ENCODE results near the gene PARN. TPM values are rescaled to one million over a fixed set of nuclear protein-coding genes. Genes with fewer than 3 reads are reported as not detected.

The PARN gene
- polyA plus RNA-seq, 3 donors = 18.4 to 24.4 (median 19.1) TPM

DNA sequence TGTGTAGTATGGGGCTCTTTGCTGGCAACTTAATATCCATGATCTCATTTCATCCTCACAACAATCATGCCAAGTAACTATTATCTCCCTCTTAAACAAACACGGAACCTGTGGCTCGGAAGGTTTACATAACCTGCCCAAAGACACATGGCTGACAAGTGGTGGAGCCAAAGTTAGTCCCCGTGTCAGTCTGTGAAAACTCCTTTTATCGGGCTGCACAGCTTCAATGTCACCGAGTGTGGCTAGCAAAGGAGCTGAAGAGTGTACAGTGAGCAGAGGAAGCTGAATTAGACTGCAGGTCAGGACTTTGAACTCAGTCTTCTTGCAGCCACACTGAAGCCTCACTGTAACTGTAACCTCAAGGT, 80.3 kb downstream of the PARN start:
- intact Hi-C loops (cut with micrococcal nuclease) = no loop called here
- no peak for DNase-seq
- no peaks in the 10 kb centered on the region for H3K9me3 ChIP-seq (replicated peaks in 1 of 2; ENCODE audit: control insufficient read depth in 1 of 2, insufficient read depth in 1 of 2, low read length in 2 of 2)
- H3K36me3 ChIP-seq (replicated peaks in 1 of 2; ENCODE audit: control insufficient read depth in 1 of 2, insufficient read depth in 2 of 2, low read length in 2 of 2) = peaks cover 36 to 87% of the 10 kb centered on the region in 2 donors
- H3K79me2 ChIP-seq (ENCODE audit: insufficient read depth, low read length) = no peaks in the 10 kb centered on the region
- no peak overlapping the region for H3K9ac ChIP-seq (ENCODE audit: insufficient read depth, low read length, poor library complexity, severe bottlenecking)
- no peaks in the 10 kb centered on the region for H3K27me3 Mint-ChIP-seq (ENCODE audit: low read depth in 3 of 3)
- H3K36me3 Mint-ChIP-seq = peaks cover 51 to 62% of the 10 kb centered on the region in 2 donors
- H3K27me3 ChIP-seq (ENCODE audit: control insufficient read depth in 2 of 2, insufficient read depth in 2 of 2, low read length in 2 of 2) = no peaks in the 10 kb centered on the region
- 100% methylated on average over 4 of the region's 5 CpGs for WGBS (ENCODE audit: insufficient coverage)
- TF ChIP-seq, protein P1, sequence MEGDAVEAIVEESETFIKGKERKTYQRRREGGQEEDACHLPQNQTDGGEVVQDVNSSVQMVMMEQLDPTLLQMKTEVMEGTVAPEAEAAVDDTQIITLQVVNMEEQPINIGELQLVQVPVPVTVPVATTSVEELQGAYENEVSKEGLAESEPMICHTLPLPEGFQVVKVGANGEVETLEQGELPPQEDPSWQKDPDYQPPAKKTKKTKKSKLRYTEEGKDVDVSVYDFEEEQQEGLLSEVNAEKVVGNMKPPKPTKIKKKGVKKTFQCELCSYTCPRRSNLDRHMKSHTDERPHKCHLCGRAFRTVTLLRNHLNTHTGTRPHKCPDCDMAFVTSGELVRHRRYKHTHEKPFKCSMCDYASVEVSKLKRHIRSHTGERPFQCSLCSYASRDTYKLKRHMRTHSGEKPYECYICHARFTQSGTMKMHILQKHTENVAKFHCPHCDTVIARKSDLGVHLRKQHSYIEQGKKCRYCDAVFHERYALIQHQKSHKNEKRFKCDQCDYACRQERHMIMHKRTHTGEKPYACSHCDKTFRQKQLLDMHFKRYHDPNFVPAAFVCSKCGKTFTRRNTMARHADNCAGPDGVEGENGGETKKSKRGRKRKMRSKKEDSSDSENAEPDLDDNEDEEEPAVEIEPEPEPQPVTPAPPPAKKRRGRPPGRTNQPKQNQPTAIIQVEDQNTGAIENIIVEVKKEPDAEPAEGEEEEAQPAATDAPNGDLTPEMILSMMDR (IDR thresholded peaks at IDR 0.05) = no peak
- no peak overlapping the region for H3K4me3 Mint-ChIP-seq
- H3K4me3 ChIP-seq (replicated peaks in 1 of 3; ENCODE audit: low read depth in 2 of 3, low read length in 3 of 3) = no peak overlapping the region
- no peaks in the 10 kb centered on the region for H4K20me1 ChIP-seq (ENCODE audit: insufficient read depth, low read length)
- no peaks in the 10 kb centered on the region for H3K4me1 ChIP-seq (ENCODE audit: control insufficient read depth in 1 of 2, insufficient read depth in 2 of 2, low read length in 2 of 2)
- no peak overlapping the region for H3K4me2 ChIP-seq (replicated peaks; ENCODE audit: extremely low read depth, low read length, poor library complexity, severe bottlenecking)
- H3K27ac Mint-ChIP-seq = no peak overlapping the region
- no peak overlapping the region for H3K27ac ChIP-seq (ENCODE audit: low read depth in 1 of 2, low read length in 2 of 2)
- H2AFZ ChIP-seq (ENCODE audit: insufficient read depth, low read depth, low read length, poor library complexity, severe bottlenecking) = no peak overlapping the region
- H3K9me3 Mint-ChIP-seq = no peaks in the 10 kb centered on the region
- H3K4me1 Mint-ChIP-seq = no peaks in the 10 kb centered on the region

DNA sequence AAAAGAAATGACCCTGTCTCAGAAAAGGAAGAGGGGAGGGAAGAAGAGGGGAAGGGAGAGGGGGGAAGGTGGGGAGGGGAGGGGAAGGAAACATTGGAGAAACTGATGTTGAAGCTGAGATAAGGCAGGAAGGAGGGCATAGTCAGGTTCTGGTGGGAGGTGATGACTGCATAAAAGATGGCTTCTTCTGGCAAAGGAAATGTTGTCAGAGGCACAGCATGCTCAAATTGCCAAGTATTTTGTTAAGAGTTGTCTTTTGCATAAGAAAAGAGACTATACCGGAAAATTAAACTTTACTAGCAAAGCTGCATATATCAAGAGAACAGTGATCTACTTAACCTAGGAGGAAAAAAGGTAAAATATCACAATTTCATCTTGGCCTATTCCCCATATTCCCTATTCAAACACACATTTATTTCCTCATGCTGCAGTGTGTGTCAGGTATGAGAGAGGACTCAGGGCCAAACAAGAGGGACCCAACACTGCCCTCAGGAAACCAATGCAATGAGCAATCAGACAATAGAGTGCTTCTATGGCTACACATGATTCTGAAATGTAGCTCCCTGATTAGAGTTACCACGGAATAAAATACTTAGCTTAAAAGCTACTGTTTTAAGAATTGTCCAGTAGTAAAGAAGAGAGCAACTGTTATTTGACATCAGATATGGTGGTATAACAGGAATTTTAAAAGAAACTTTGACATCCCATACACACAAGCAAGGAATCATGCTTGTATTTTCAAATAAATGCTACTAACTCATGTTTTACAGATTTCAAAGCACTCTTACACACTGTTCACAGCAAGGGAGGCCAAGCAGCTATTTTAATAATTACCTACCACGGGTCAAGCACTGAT, 80.9 kb downstream of the PARN start:
- Mint-ChIP-seq H3K4me1 (no peaks in the 10 kb centered on the region), H3K36me3 (peaks cover 53 to 65% of the 10 kb centered on the region in 2 donors), H3K4me3 (no peak overlapping the region), H3K27me3 (ENCODE audit: low read depth in 3 of 3) (no peaks in the 10 kb centered on the region), H3K9me3 (peaks cover 0 to 2% (median 0%) of the 10 kb centered on the region in 7 donors), H3K27ac (peak overlapping the region in 1 of 7 donors; percentile 50)
- Histone ChIP-seq H3K4me1 (ENCODE audit: control insufficient read depth in 1 of 2, insufficient read depth in 2 of 2, low read length in 2 of 2) (no peaks in the 10 kb centered on the region), H3K79me2 (ENCODE audit: insufficient read depth, low read length) (no peaks in the 10 kb centered on the region), H3K27me3 (ENCODE audit: control insufficient read depth in 2 of 2, insufficient read depth in 2 of 2, low read length in 2 of 2) (no peaks in the 10 kb centered on the region), H2AFZ (ENCODE audit: insufficient read depth, low read depth, low read length, poor library complexity, severe bottlenecking) (no peak overlapping the region), H3K4me2 (replicated peaks; ENCODE audit: extremely low read depth, low read length, poor library complexity, severe bottlenecking) (no peak overlapping the region), H3K9me3 (replicated peaks in 1 of 2; ENCODE audit: control insufficient read depth in 1 of 2, insufficient read depth in 1 of 2, low read length in 2 of 2) (no peaks in the 10 kb centered on the region), H3K9ac (ENCODE audit: insufficient read depth, low read length, poor library complexity, severe bottlenecking) (no peak overlapping the region), H3K4me3 (replicated peaks in 1 of 3; ENCODE audit: low read depth in 2 of 3, low read length in 3 of 3) (no peak overlapping the region), H4K20me1 (ENCODE audit: insufficient read depth, low read length) (no peaks in the 10 kb centered on the region), H3K27ac (ENCODE audit: low read depth in 1 of 2, low read length in 2 of 2) (no peak overlapping the region), H3K36me3 (replicated peaks in 1 of 2; ENCODE audit: control insufficient read depth in 1 of 2, insufficient read depth in 2 of 2, low read length in 2 of 2) (peaks cover 36 to 91% of the 10 kb centered on the region in 2 donors)
- DNase-seq = no peak
- WGBS (ENCODE audit: insufficient coverage) = no CpG with 5 or more reads among the region's 3 CpGs
- intact Hi-C loops (cut with micrococcal nuclease) = no loop called here
- TF ChIP-seq, protein P1 (IDR thresholded peaks at IDR 0.05) = no peak

Measured in CD14-positive monocyte (primary cell).